Stimulated activated CD8-positive, alpha-beta memory T cell treated with anti-CD3 and anti-CD28 coated beads, Interleukin-4, amount 100 ng/mL, for 48 hours (primary cell): Measurements from ENCODE around the gene ICAM4.
A peak's percentile ranks its signal among the peaks of the same experiment; 100 is the strongest.

Source experiments
- DNase-seq: peaks from one replicate; pipeline ENCODE4 v3.0.0-alpha.2; 2020

ICAM4 gene

DNA sequence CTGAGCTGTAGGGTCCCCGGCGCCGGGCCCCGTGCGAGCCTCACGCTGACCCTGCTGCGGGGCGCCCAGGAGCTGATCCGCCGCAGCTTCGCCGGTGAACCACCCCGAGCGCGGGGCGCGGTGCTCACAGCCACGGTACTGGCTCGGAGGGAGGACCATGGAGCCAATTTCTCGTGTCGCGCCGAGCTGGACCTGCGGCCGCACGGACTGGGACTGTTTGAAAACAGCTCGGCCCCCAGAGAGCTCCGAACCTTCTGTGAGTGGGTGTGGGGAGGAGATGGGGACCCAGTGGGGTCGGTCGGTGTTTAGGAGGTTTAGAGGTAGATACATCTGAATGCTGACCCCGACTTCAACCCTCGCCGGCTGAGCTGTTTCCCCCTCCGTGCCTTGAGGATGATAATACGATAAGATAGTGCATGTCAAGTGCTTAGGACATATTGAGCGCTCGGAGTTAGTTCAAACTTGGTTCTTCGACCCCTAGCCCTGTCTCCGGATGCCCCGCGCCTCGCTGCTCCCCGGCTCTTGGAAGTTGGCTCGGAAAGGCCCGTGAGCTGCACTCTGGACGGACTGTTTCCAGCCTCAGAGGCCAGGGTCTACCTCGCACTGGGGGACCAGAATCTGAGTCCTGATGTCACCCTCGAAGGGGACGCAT is 4.9 kb downstream of the ICAM4 start:
- DNase-seq, result no peak

GRCh38 chr19:10292206-10292788 is 5.5 kb downstream of the ICAM4 start:
- DNase-seq, result peak; percentile 96

- no peak for DNase-seq
Measured at GRCh38 chr19:10292789-10293636, 6.3 kb downstream of the ICAM4 start.

- DNase-seq, result no peak
Measured at GRCh38 chr19:10293637-10294367, 7.0 kb downstream of the ICAM4 start.

DNA sequence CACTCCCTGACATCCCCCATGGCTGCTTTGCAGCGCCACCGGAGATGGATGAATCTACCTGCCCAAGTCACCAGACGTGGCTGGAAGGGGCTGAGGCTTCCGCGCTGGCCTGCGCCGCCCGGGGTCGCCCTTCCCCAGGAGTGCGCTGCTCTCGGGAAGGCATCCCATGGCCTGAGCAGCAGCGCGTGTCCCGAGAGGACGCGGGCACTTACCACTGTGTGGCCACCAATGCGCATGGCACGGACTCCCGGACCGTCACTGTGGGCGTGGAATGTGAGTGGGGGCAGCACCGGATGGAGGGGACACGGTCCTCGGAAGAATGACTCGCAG is 7.6 kb downstream of the ICAM4 start:
- DNase-seq, result no peak

GRCh38 chr19:10295305-10295846 is 8.6 kb downstream of the ICAM4 start:
- peak; percentile 70 for DNase-seq

DNA sequence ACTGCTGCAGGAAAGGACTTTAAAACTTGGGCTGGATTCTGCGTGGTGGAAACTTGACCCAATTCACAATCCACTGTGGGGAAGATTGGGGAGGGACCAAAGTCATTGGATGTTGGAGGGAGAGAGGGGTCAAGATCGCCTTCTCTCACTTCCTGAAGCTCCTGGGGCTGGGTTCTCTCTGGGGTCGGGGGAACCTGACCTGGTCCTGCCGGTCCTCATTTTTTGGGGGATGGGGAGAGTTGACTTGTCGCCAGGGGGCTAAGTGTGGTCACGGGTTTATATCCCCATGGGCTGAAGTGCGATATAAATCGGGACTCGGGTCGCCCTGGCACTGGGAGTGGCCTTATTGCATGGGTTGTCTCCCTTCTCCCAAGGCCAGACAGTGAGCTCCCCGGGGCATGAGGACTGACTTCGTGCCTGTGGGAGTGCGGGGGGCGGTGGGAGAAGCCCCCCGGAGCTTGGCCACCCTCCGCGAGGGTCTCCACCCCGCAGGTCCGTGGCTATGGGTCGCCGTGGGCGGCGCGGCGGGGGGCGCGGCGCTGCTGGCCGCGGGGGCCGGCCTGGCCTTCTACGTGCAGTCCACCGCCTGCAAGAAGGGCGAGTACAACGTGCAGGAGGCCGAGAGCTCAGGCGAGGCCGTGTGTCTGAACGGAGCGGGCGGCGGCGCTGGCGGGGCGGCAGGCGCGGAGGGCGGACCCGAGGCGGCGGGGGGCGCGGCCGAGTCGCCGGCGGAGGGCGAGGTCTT is 9.3 kb downstream of the ICAM4 start:
- no peak for DNase-seq

DNA sequence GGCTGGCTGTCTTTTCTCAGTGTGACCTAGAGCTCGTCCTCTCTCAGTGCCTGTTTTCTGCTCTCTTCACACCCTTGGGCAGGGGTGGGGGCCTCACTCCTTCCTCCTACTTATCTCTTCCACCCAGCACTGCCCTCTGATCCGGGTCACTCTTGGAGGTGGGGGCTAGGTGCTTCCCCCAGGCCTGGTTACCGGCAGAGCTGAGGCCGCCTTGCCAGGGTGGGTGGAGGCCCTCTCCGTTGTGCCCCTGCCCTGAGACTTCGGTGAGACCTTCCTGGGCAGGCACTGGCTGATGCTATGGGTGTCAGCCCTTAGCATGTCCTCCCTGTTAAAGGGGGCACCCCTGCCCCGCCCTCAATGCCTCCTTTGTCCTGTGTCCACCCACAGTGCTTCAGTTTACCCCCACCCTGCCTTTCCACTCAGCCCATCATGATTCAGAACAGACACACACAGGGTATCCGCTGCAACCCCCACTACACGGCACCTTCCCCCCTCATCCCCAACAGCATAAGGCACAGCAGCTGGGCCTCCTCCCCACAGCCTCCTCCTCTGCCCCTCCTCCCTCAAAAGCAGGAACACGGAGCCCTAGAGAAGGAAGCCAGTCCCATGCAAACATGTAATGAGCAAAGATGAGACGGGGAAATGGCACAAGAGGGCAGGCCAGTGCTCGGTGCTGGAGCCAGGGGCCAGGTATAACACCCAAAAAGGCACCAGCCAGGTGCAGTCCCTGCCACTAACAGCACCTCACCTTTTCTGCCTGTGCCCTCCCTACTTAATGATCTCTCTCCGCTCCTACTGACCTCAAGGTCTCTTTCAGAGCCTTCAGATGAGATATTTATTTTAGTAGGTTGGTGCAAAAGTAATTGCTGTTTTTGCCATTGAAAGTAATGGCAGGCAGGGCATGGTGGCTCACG is 13.0 kb downstream of the ICAM4 start:
- no peak for DNase-seq

DNA sequence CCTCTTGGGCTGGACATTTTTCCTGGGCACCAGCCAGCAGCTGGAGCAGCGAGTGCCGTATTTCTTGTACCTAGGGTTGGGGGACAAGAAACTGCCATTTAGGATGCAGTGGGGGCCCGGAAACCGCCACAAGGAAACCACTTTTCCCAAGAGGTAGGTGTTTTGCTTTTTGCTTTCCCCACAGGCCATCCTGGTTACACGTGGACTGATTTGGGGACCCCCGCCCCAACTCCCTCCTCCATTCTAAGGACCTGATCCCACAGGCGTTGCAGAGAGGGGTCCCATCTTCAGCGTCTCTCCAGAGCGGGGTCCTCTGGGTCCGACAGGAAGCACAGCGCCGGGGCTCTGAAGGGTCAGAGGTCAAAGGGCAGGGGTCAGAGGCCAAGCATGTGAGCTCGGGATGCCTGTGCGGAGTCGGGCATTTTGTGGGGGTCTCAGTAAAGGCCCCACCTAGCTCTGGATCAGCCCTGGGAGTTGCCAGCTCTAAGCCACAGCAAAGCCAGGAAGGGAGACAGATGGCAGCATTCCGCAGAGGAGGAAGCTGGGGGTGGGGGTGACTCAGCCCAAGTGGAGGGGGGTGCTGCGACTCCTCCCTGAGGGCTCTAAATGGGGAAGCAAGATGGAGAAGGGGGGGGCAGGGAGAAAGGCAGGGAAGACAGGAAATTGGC is 18.5 kb downstream of the ICAM4 start:
- DNase-seq, result no peak

GRCh38 chr19:10306327-10306726 is 19.6 kb downstream of the ICAM4 start:
- DNase-seq, result no peak

GRCh38 chr19:10309423-10309822 is 22.7 kb downstream of the ICAM4 start, which contains the start of gene ZGLP1:
Gene ZGLP1, minus strand, starts transcription at chr19:10309815.
- no peak for DNase-seq

GRCh38 chr19:10315335-10316214 is 28.8 kb downstream of the ICAM4 start, which contains the start of gene FDX2:
Gene FDX2, minus strand, starts transcription at chr19:10316015. Its CDS starts 19 bp downstream, at chr19:10315996.
- DNase-seq, result peak; percentile 97

DNA sequence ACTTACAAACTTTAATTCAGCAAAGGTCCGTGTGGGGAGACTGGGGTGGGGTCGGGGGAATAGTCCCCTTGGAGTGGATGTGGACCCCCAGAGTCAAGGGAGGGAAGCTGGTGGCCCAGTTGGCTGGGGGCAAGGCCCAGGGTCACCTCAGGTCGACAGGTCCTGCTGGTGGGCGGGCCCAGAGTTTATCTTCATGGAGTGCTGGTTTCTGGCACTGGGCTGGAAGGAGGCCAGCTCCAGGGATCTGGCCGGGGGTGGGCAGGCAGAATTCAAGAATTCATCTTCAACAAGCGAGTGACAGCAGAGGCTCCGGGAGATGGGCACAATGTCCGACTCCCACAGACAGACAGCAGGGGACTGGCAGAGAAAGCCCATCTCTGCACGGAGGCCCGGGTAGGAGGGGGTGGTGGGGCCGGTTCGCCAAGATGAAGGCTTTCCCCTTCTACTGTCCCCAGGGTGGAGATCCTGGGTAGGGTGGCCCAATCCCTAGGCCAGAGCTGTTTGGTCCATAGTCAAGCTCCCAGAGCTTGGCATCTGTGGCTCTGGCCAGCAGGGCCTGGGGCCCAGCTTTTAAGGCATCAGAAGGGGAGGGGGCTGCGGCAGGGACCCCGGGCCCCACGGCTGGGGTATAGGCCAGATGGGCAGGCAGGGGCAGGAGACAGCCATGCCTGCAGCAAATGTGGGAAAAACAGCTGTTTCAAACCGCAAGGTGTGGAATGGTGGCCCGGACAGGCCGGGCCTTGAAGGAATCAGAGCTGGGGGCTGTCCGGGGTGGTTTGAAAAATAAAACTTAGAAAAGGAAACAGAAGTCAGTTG is 29.7 kb downstream of the ICAM4 start:
- no peak for DNase-seq

DNA sequence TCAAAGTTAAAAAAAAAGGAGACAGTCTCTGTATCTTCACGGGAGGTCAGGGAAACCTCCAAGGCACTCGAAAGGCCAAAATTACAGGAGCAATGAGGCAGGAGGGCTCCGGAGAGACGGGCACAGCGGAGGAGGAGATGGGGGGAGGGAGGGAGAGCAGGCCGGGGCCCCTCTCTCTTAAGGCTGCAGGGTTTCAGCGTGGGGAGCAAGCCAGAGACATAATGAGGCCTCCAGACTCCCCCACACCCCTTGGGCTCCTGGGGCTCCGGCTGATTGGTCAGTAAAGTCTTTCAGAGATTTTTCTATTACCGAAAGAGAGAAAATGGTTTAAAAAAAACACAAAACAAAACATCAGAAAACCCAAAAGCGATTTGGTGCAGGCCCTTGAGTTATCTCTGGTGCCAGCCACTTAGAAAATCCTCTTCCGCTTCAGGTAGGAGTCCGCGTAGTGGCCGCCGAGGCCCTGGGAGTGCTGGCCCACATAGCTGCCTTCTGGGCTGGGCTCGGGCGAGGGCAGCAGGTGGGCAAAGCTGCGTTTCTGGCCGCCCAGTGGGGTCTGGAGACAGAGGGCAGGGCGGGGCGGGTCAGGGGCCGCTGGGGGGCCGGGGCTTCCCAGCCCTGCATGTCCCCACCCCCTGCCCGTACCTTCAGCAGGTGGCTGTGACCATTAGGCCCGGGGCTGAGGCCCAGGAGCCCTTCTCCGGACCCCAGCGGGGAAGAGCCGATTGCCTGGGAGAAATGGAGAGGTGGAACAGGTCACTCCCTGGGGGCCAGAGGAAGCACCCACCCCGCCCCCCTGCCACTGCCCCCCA is 30.5 kb downstream of the ICAM4 start:
- no peak for DNase-seq

- no peak for DNase-seq
Measured at GRCh38 chr19:10317857-10318462, 31.2 kb downstream of the ICAM4 start.

DNA sequence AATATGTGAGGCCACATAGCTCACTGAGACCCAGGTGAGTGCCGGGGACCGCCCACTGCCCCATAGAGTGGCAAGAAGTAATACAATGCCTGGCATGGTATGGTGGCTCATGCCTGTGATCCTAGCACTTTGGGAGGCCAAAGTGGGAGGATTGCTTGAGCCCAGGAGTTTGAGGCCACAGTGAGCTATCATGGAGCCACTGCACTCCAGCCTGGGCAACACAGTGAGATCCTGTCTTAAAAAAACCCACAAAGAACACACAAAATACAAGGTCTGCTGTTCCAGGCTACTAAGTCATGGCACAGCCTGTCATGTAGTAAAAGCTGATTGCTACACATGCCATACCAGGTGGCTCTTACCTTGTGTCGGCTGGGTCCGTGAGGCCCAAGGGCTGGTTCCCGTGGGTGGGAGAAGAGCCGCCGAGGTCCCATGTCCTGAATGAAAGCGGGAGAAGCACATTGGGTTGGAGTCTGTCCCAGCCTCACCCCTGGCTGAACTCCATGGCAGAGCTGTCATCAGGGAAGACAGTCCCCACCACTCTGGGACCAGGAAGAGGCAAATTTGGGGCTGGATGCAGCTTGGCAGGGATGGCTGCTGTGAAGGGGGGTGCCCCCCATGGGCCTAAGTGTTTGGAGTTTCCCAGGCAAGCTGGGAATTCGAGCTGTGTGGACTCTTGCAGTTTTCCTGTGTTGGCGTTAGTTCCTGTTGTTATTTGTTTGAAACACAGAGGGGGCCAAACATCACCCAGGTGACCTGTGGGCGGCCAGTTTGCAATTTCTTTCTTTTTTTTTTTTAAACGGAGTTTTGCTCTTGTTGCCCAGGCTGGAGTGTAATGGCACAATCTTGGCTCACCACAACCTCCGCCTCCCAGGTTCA is 32.3 kb downstream of the ICAM4 start:
- DNase-seq, result no peak
